Activated CD4-positive, alpha-beta T cell treated with anti-CD3 and anti-CD28 coated beads for 48 hours (primary cell): ENCODE data around the gene FAM53A.

ENCODE experiments used
- DNase-seq: peaks from one replicate; pipeline ENCODE4 v3.0.0-alpha.2; 2020

The FAM53A gene

GRCh38 chr4:1637580-1638271 lies 46.4 kb downstream of the FAM53A start:
- DNase-seq = no peak

GRCh38 chr4:1636490-1637211 lies 47.5 kb downstream of the FAM53A start:
- no peak for DNase-seq

GRCh38 chr4:1635464-1635863 lies 48.6 kb downstream of the FAM53A start:
- no peak for DNase-seq

- no peak for DNase-seq
These were observed 50.1 kb downstream of the FAM53A start for GRCh38 chr4:1633993-1634392.

- no peak for DNase-seq
These were observed 51.7 kb downstream of the FAM53A start for GRCh38 chr4:1632109-1633104.

- DNase-seq = no peak
These were observed 53.0 kb downstream of the FAM53A start for GRCh38 chr4:1631136-1631535.

GRCh38 chr4:1630266-1630665 lies 53.8 kb downstream of the FAM53A start:
- no peak for DNase-seq

- no peak for DNase-seq
These were observed 54.4 kb downstream of the FAM53A start for GRCh38 chr4:1629699-1630083.

GRCh38 chr4:1628892-1629698 lies 55.0 kb downstream of the FAM53A start:
- DNase-seq = peak; percentile 75

GRCh38 chr4:1627417-1628313 lies 56.4 kb downstream of the FAM53A start:
- no peak for DNase-seq

GRCh38 chr4:1626941-1627340 lies 57.2 kb downstream of the FAM53A start:
- no peak for DNase-seq

- DNase-seq = no peak
These were observed 58.0 kb downstream of the FAM53A start for GRCh38 chr4:1626151-1626550.

- DNase-seq = no peak
These were observed 58.4 kb downstream of the FAM53A start for GRCh38 chr4:1625600-1626138.

- DNase-seq = no peak
These were observed 59.6 kb downstream of the FAM53A start for GRCh38 chr4:1624519-1624910.

- DNase-seq = no peak
These were observed 60.1 kb downstream of the FAM53A start for GRCh38 chr4:1623821-1624518.

GRCh38 chr4:1623400-1623799 lies 60.7 kb downstream of the FAM53A start:
- DNase-seq = no peak

GRCh38 chr4:1622956-1623355 lies 61.2 kb downstream of the FAM53A start:
- DNase-seq = no peak

GRCh38 chr4:1622238-1622637 lies 61.9 kb downstream of the FAM53A start:
- no peak for DNase-seq

- no peak for DNase-seq
These were observed 62.6 kb downstream of the FAM53A start for GRCh38 chr4:1621526-1621925.

- DNase-seq = no peak
These were observed 64.9 kb downstream of the FAM53A start for GRCh38 chr4:1619151-1619672.
